GM23338 (cell line): Measurements from ENCODE around the gene SYNPR.

Experiments used
- CTCF ChIP-seq, 2 experiments: fragments of 200-600 bp in 1 of 2; sonication (generic) in 1 of 2; conservative IDR thresholded peaks; 2 replicates each; pipeline versions ENCODE4 v1.5.1 to v1.6.1; 2016 to 2017; ENCODE audit warnings: antibody characterized with exemption in 2 of 2, low read depth in 2 of 2, mild to moderate bottlenecking in 2 of 2, moderate library complexity in 1 of 2
- EZH2phosphoT487 ChIP-seq: fragments of 200-600 bp; sonication (generic); IDR thresholded peaks from one replicate; pipeline ENCODE4 v1.8.1; 2018; ENCODE audit warnings: antibody characterized with exemption; ENCODE audit not compliant: unreplicated experiment
- POLR2AphosphoS5 ChIP-seq: IDR thresholded peaks from 2 replicates; pipeline ENCODE4 v1.6.1; 2016; ENCODE audit warnings: antibody characterized with exemption, low read depth

- TF ChIP-seq CTCF (conservative IDR thresholded peaks at IDR 0.05; ENCODE audit: low read depth in 2 of 2), result no peak
- no peak for TF ChIP-seq POLR2AphosphoS5
- no peak for TF ChIP-seq EZH2phosphoT487
Measured at GRCh38 chr3:63538919-63539318, 260.8 kb downstream of the SYNPR start.
